IPS DF 4.7 (cell line): ENCODE results near the gene PLLP.

Experiments used
- DNase-seq: peaks from one replicate; pipeline ENCODE4 v3.0.0-alpha.2; 2013; ENCODE audit warnings: low spot score; ENCODE audit errors: extremely low read depth

The PLLP gene, protein sequence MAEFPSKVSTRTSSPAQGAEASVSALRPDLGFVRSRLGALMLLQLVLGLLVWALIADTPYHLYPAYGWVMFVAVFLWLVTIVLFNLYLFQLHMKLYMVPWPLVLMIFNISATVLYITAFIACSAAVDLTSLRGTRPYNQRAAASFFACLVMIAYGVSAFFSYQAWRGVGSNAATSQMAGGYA

DNA sequence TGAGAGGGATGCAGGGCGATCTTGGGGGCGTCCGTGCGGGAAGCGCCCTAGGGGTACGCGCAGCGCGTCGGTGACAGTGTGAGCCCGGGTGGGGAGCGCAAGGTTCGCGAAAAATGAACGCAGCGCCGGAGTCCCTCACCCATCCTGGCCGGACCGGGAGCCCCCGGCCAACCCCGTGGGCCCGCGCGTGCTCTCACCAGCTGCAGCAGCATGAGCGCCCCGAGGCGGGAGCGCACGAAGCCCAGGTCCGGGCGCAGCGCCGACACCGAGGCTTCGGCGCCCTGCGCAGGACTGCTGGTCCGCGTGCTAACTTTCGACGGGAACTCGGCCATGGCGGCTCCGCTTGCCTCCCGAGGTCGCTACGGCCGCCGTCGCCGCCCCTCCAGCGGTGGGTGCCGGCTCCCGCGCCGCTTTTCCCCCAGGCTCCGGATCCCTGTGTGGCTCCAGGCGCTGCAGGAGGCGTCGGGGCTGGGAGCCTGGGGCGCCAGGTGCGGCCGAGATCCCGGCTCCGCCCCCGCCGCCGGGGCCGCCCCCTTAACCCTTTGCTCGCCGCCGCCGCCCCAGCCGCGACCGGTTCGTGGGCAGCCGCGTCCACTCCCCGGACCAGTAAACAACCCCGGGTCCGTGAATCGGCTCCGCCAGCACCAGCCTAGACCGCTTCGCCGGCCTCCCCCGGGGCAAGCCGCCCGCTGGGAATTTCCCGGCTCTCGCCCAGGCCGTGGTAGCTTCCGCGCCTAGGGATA is at the start of gene PLLP:
Gene PLLP (minus strand): TSS at position 464 of the 743 bp plus-strand sequence. CDS start 132 bp downstream, at position 332.
- DNase-seq, result no peak

DNA sequence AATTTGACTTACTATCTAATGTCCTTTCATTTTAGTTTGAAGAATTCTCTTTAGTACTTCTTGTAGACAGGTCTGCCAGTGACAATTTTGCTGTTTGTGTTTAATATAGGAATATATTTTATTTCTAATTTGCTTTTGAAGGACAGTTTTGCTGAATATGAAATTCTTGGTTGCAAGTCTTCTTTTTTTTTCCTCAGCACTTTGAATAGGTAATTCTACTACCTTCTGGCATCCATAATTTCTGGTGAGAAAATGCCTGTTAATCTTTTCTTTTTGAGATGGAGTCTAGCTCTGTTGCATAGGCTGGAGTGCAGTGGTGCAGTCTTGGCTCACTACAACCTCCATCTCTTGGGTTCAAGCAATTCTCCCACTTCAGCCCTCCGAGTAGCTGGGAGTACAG is 48.9 kb upstream of the PLLP start:
- DNase-seq, result no peak

GRCh38 chr16:57331355-57331754 is 46.9 kb upstream of the PLLP start:
- DNase-seq, result no peak

DNA sequence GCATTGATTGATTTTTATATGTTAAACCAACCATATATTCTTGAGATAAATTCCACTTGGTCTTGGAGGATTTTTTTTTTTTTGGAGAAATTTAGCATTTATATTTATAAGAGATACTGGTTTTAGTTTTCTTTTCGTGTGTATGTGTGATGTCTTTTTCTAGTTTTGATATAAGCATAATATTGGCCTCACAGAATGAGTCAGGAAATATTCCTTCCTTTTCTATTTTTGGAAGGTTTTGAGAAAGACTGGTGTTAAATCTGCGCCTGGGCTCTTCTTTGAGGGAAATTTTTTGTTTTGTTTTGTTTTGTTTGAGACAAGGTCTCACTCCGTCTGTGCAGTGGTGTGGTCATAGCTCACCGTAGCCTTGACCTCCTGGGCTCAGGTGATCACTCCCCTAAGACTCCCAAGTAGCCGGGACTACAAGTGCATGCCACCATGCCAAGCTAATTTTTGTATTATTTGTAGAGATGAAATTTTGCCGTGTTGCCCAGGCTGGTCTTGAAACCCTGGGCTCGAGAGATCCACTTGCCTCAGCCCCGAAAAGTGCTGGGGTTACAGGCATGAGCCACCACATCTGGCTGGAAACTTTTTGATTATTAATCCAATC is 45.4 kb upstream of the PLLP start:
- no peak for DNase-seq

DNA sequence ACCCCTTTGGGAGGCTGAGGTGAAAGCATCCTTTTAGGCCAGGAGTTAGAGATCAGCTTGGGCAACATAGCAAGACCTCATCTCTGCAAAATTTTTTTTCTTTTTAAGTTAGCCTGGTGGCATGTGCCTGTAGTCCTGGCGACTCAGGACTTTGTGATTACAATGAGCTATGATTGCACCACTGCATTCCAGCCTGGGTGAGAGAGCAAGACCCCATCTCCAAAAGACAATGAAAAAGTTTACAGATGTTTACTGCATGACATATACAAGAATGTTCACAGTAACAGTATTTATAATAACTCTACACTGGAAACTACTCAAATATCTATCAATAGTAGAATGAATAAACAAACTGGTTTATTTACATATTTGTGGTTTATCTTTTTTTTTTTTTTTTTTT is 41.0 kb upstream of the PLLP start:
- no peak for DNase-seq

DNA sequence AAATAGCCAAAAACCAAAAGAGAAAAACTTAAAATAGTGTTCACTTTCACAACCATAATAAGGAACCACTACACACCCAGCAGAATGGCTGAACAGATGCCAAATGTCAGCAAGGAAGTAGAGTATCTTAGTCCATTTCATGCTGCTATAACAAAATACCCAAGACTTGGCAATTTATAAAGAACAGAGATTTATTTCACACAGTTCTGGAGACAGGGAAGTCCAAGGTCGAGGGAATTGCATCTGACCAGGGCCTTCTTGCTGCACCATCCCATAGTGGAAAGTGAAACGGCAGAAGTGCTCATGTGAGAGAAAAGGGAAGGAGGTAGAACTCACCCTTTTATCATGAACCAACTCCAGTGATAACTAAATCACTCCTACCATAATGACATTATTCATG is 40.3 kb upstream of the PLLP start:
- DNase-seq, result no peak

DNA sequence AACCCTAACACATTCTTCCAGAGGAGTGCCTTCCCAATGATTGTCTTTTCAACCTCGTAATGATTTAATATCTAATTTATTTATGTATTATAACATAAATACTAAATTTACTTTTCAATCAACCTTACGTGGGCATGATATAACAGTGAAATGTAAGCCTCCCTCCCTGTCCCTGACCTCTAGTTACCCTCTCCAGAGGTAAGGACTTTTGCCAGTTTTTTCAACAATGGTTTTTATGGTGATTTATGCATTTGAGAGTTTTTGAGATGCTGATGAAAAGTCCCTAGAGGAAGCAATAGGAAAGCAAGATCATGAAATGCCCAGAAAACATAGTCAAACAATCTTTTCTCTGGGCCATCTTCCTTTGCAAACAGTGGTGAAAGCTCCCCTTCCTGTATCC is 35.2 kb upstream of the PLLP start:
- DNase-seq, result no peak

DNA sequence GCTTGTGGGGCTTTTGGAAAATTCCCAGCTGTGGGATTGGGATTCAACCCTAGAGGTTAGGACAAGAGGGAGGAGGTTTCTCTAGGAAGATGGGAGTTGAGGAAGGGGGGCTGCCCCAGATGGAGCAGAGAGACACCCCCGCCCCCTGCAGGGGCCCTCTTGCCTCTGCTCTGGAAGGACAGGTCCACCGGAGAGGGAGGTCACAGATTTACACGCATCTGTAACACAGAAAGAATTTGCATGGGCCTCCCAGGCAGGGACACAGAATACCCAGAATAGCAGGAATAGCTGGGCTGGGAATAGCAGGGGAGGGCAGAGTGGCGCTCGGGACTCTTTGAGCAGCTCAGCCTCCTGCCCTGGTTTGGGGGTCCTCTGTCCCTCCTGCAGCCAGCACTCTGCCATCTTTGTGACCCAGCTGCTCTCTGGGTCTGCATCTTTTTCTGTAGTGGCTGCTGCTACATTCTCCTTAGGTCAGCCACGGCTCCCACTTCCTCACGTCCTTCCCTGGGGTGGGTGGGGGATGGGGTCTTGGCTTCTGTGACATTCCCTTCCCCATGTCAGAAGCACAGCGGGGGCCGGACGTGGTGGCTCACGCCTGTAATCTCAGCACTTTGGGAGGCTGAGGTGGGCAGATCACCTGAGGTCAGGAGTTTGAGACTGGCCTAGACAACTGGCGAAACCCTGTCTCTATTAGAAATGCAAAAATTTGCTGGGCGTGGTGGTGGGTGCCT is 33.9 kb upstream of the PLLP start:
- no peak for DNase-seq

GRCh38 chr16:57316390-57317017 is 32.0 kb upstream of the PLLP start:
- DNase-seq, result no peak

DNA sequence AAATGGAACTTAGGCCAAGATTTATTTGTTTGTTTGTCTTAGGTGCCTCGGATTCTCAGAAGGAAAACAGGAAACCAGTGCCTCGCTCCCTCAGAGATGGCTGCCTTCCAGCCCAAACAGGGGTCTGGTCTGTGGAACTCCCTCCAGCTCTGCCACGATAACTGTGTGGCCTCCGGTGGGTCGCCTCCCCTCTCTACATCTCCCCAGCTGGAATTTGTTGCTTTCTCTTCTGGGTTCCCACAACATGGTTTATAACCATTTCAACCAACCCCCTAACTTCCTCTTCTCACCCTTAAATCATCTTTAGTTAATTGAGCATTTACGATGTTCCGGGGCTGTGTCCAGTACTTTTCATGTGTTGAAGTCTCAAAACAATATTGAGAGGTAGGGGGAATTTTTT is 30.9 kb upstream of the PLLP start:
- no peak for DNase-seq

DNA sequence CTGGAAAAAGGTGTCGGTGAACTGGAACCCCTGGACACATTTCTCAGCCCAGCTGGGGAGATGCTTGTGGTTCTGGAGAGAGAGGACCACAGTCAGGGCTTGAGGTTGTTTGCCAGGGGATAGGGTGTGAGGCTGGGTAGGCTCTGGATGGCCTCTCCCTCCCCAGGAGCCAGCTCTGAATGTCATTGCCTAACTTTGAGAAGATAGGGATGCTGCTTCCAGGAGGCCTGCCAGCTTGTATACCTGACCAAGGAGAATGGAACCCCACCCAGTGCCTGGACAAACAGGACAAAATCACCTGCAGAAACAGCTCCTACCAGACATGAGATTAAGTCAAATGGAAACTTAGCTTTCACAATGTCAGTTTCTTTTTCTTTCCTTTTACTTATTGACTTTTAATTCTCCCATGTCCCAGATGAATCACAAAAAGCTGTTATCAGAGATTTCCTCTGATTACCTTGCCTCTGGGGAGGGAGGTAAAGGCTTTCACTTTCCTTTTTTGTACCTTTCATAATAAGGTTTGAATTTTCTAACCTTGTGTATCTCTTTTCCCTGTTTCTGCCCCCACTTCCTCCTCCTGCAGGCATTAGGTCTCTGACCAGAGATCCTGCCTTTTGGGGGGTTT is 29.8 kb upstream of the PLLP start:
- DNase-seq, result no peak

DNA sequence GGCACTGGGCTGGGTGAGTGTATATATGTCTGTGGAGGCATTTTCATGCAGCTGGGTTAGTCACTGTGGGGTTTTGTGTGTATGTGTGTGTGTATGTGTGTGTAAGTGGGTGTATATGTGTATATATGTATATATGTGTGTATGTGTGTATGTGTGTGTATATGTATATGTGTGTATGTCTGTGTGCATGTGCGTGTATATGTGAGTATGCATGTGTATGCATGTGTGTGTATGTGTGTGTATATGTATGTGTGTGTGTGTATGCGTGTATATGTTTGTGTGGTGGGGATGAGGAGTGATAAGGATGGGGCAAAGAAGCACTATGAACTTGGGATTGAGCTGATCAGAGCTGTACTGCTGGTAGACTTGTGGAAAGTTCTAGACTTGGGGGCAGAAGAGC is 29.0 kb upstream of the PLLP start:
- DNase-seq, result no peak

GRCh38 chr16:57310801-57311200 is 26.3 kb upstream of the PLLP start:
- DNase-seq, result no peak

DNA sequence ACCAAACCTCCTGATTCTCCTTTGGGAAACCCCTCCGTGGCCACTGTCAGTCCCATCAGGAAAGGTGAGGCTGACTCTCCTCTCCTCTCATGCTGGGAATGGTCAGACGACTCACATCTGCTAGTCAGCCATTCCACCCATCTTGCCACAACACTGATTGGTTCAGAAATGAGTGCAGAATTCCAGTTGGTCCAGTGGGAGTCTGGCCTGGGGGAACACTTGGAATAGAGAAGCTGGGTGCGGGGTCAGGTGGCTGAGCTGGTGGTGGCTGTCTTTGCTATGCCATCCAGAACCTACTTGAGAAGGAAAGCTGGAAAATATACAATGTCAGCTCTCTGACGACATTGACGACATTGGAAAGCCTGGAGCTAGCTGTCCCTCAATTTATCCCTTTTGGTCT is 23.6 kb upstream of the PLLP start:
- no peak for DNase-seq

- DNase-seq, result no peak
Measured at GRCh38 chr16:57307365-57307764, 22.9 kb upstream of the PLLP start.

DNA sequence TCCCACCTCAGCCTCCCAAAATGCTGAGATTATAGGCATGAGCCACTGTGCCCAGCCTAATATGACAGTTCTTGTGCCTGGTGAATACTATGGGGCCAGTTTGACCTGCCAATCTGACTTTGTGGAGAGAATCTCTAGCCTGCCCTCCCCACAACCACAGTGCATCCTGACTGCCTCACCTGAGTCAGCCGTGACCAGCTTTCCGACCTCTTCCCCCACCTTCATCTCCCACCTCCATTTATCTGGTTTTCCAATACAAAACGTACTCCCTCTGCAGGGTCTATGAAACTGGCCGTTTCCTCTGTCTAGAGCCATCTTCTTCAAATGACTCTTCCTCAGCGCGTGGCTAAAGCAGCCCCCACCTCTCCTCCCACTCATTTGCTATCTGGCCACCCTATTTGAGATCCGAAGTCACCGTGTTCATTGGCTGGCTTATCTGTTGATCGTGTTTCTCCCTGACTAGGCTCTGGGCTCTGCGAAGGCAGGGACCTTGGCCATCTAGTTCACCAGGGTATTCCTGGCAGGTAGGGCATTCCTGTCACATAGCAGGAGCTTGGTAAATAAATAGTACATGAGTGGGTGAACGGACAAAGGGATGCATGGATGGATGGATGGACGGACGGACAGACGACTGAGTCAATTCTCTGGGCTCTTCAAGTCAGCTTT is 22.3 kb upstream of the PLLP start:
- no peak for DNase-seq

- DNase-seq, result no peak
Measured at GRCh38 chr16:57305159-57305811, 20.8 kb upstream of the PLLP start.

DNA sequence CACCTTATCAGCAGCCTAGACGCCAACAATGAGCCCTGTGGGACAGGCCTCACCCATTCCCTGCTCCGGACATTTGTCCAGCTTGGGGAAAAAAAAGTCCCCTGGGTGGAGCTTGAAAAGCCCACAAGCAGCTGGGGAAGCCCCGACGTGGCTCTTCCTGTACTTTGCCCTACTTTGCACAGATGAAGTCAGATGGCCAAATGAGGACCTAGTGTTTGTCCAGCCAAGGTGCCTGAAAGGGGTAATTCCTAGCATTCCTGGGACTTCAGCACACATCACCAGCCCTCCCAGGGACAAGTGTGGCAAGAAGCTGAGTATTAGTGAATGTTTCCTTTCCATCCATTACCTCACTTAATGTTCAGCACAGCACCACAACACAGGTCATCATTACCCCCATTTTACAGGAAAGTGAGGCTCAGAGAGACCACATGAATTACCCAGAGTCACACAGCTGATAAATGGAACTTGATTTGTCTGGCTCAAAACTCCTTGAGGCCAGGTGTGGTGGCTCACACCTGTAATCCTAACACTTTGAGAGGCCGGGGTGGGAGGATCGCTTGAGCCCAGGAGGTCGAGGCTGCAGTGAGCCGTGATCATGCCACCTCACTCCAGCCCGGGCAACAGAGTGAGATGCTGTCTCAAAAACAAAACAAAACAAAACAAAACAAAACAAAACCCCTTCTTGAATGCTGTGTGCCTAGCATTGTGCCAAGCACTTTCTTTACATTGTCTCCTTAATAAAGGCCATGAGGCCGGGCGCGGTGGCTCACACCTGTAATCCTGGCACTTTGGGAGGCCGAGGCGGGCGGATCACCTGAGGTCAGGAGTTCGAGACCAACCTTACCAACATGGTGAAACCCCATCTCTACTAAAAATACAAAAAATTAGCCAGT is 19.9 kb upstream of the PLLP start:
- DNase-seq, result no peak

GRCh38 chr16:57303910-57304168 is 19.4 kb upstream of the PLLP start:
- DNase-seq, result no peak
